GM12878 (cell line): ENCODE measurements around the gene CNRIP1. TPM values are rescaled to one million over a fixed set of nuclear protein-coding genes. Genes with fewer than 3 reads are reported as not detected.

Experiments used
- ATAC-seq: fragments of 200-7000 bp; cut with Tn5 transposase; 3 replicates; pipeline ENCODE4 v1.9.1; 2020; ENCODE audit warnings: mild to moderate bottlenecking, moderate library complexity
- BruUV-seq: library from RNA; stranded (reverse); fragments of 400-500 nt; replicated peaks from 2 replicates; lab custom pipeline; 2021; lab: Mats Ljungman, UMichigan
- CTCF ChIA-PET: fragments of 300-600 bp; sonication (Branson Sonifier 250); formaldehyde crosslinking; extraction: SDS; loops from one replicate; lab custom pipeline; 2021; ENCODE audit warnings: inconsistent platforms; lab: Yijun Ruan, JAX
- POLR2A ChIA-PET: fragments of 350-600 bp; formaldehyde crosslinking; extraction: SDS; loops from one replicate; lab custom pipeline; 2021; ENCODE audit warnings: inconsistent platforms; lab: Charles Lee
- RAD21 ChIA-PET: fragments of 300-600 bp; sonication (Branson Sonifier 250); formaldehyde crosslinking; loops from one replicate; lab custom pipeline; 2023; ENCODE audit warnings: antibody characterized with exemption; ENCODE audit not compliant: unreplicated experiment; lab: Charles Lee
- SMC1A ChIA-PET: fragments of 300-600 bp; sonication (Branson Sonifier 250); formaldehyde crosslinking; loops from one replicate; lab custom pipeline; 2023; ENCODE audit not compliant: unreplicated experiment, uncharacterized antibody; lab: Charles Lee
- DNase-seq: peaks from one replicate; pipeline ENCODE4 v3.0.0-alpha.2; 2011; ENCODE audit warnings: low read depth, low spot score
- FAIRE-seq: peaks from 3 replicates; lab custom pipeline; 2011; peaks lifted over from hg19 to GRCh38; lab: Jason Lieb, UNC
- H2AFZ ChIP-seq: 2 replicates; pipeline ENCODE4 v1.6.0; 2011; ENCODE audit warnings: low read depth, low read length, control low read depth; ENCODE audit not compliant: control insufficient read depth
- H3K27ac ChIP-seq: 2 replicates; pipeline ENCODE4 v1.5.1; 2011; ENCODE audit warnings: control low read depth; ENCODE audit not compliant: control insufficient read depth, insufficient read depth
- H3K27me3 ChIP-seq, 2 experiments: replicated peaks in 1 of 2; 2 replicates each; pipeline versions ENCODE4 v1.6.0 to v1.6.1; 2011; ENCODE audit warnings: low read length in 1 of 2; ENCODE audit not compliant: control insufficient read depth in 2 of 2, insufficient read depth in 2 of 2
- H3K36me3 ChIP-seq, 2 experiments: 2 replicates each; pipeline ENCODE4 v1.5.1; 2011; ENCODE audit warnings: low read length in 1 of 2; ENCODE audit not compliant: control insufficient read depth in 2 of 2, insufficient read depth in 2 of 2
- H3K4me1 ChIP-seq: 2 replicates; pipeline ENCODE4 v1.6.1; 2011; ENCODE audit warnings: mild to moderate bottlenecking, low read length, moderate library complexity, mixed read lengths; ENCODE audit not compliant: control insufficient read depth, insufficient read depth
- H3K4me2 ChIP-seq: 2 replicates; pipeline ENCODE4 v1.6.0; 2011; ENCODE audit warnings: control low read depth; ENCODE audit not compliant: control insufficient read depth, insufficient read depth
- H3K4me3 ChIP-seq: fragments of 200-600 bp; sonication (generic); 2 replicates; pipeline ENCODE4 v1.5.1; 2016
- H3K79me2 ChIP-seq: 2 replicates; pipeline ENCODE4 v1.6.0; 2011; ENCODE audit warnings: low read length; ENCODE audit not compliant: control insufficient read depth, insufficient read depth
- H3K9ac ChIP-seq: 2 replicates; pipeline ENCODE4 v1.8.0; 2011; ENCODE audit warnings: low read length, control low read depth, mixed read lengths; ENCODE audit not compliant: control insufficient read depth, insufficient read depth
- H3K9me3 ChIP-seq: replicated peaks from 3 replicates; pipeline ENCODE4 v1.5.1; 2011; ENCODE audit warnings: mild to moderate bottlenecking, low read length; ENCODE audit not compliant: control insufficient read depth, insufficient read depth
- H4K20me1 ChIP-seq: 2 replicates; pipeline ENCODE4 v1.6.0; 2011; ENCODE audit not compliant: control insufficient read depth, insufficient read depth
- SPI1 ChIP-seq: IDR thresholded peaks from 2 replicates; pipeline ENCODE4 v1.6.1; 2011; ENCODE audit warnings: low read depth, mild to moderate bottlenecking, low read length, moderate library complexity, borderline replicate concordance; ENCODE audit not compliant: insufficient read depth
- YBX1 ChIP-seq: fragments of 450-650 bp; IDR thresholded peaks from 2 replicates; pipeline ENCODE4 v1.6.1; 2016; ENCODE audit warnings: antibody characterized with exemption
- WGBS: methylation state at CpG from one replicate; pipeline ENCODE4 v1.1.6; 2016; ENCODE audit warnings: low lambda C conversion rate; ENCODE audit not compliant: insufficient replicate concordance, insufficient coverage; ENCODE audit errors: missing lambda C conversion rate; 5-methylcytosine and 5-hydroxymethylcytosine counted together
- in situ Hi-C: fragments of 300-500 bp; cut with MboI; formaldehyde crosslinking; loops from 9 replicates; pipeline ENCODE4 v1.14.3; 2018; ENCODE audit warnings: mixed read lengths
- intact Hi-C: fragments of 100-400 bp; cut with micrococcal nuclease; formaldehyde crosslinking; loops from one replicate; pipeline ENCODE4 v1.14.2; 2022; ENCODE audit not compliant: unreplicated experiment
- polyA plus RNA-seq, 11 experiments: library from polyadenylated mRNA; depleted of rRNA in 4 of 11; unstranded in 6 of 11; stranded (reverse) in 5 of 11; fragments of >200 nt; fragmentation: Nextera tagmentation in 4 of 11; fragmentation: Illumina TruSeq in 1 of 11; extraction: Ambion mirVana in 4 of 11; extraction: Trizol in 1 of 11; gene quantifications; 1 replicate in 1 of 11; 2 replicates in 10 of 11; pipeline versions ENCODE4 v1.2.1 to v1.2.3, GENCODE V29; 2011 to 2016; ENCODE audit warnings: inconsistent platforms in 2 of 11, missing spikeins in 2 of 11, low read depth in 1 of 11
- total RNA-seq, 4 experiments: library from RNA; depleted of rRNA in 3 of 4; stranded (reverse); fragments of >200 nt in 3 of 4; fragmentation: Illumina TruSeq in 1 of 4; extraction: Trizol in 1 of 4; gene quantifications; 2 replicates each; pipeline versions ENCODE4 v1.2.1 to v1.2.3, GENCODE V29; 2013 to 2021
- TF ChIP-seq, protein P1 (sequence below): fragments of 150-350 bp; IDR thresholded peaks from 2 replicates; pipeline ENCODE4 v1.6.1; 2016; ENCODE audit warnings: low read depth, low read length
- TF ChIP-seq, protein P2 (sequence below): fragments of 450-650 bp; conservative IDR thresholded peaks from 2 replicates; pipeline ENCODE4 v1.6.1; 2017; ENCODE audit warnings: mild to moderate bottlenecking, moderate library complexity

Gene CNRIP1
- total and polyA plus RNA-seq, 10 of the 15 experiments (the other 5 are each of a cell fraction or from before 2014, with no cell fraction given) = not detected

DNA sequence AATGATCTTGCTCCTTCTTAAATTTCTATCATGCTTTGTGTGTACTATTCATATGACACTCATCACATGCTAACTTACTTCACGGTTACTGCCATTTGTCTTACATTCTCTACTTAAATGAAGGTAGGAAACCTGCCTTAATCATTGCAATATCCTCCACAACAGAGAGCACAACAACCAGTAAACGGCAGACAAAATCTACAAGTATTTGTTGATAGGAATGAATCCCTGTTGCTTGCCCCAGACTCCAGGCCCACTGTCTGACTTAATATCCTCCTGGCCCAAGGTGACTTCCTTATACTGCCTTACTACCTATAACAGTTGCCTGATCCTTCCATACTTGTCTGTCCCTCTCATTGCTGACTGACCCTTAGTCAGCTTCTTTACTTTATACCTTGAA lies 70.9 kb downstream of the CNRIP1 start:
- no peaks in the 10 kb centered on the region for H3K27me3 ChIP-seq
- RAD21 ChIA-PET = interaction anchor here (2.0 kb wide), 1 partner anchor 12 kb away, joined by 10 read pairs; no protein-coding TSS in a partner anchor
- intact Hi-C loops (no loop called here), in situ Hi-C loops (no loop called here)
- H3K36me3 ChIP-seq = peaks cover 0 to 2% of the 10 kb centered on the region in 2 experiments; a peak in 2 of 4 replicates
- FAIRE-seq (no peak), DNase-seq (no peak), ATAC-seq (no peak)
- peak overlapping the region; percentile 40 for H3K4me3 ChIP-seq
- no peaks in the 10 kb centered on the region for H3K9me3 ChIP-seq
- TF ChIP-seq SPI1 = 0 out of 2 replicates have a peak, but pooled peaks have one; percentile 21
- TF ChIP-seq, protein P1, sequence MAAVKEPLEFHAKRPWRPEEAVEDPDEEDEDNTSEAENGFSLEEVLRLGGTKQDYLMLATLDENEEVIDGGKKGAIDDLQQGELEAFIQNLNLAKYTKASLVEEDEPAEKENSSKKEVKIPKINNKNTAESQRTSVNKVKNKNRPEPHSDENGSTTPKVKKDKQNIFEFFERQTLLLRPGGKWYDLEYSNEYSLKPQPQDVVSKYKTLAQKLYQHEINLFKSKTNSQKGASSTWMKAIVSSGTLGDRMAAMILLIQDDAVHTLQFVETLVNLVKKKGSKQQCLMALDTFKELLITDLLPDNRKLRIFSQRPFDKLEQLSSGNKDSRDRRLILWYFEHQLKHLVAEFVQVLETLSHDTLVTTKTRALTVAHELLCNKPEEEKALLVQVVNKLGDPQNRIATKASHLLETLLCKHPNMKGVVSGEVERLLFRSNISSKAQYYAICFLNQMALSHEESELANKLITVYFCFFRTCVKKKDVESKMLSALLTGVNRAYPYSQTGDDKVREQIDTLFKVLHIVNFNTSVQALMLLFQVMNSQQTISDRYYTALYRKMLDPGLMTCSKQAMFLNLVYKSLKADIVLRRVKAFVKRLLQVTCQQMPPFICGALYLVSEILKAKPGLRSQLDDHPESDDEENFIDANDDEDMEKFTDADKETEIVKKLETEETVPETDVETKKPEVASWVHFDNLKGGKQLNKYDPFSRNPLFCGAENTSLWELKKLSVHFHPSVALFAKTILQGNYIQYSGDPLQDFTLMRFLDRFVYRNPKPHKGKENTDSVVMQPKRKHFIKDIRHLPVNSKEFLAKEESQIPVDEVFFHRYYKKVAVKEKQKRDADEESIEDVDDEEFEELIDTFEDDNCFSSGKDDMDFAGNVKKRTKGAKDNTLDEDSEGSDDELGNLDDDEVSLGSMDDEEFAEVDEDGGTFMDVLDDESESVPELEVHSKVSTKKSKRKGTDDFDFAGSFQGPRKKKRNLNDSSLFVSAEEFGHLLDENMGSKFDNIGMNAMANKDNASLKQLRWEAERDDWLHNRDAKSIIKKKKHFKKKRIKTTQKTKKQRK = no peak
- no peak for TF ChIP-seq YBX1
- TF ChIP-seq, protein P2, sequence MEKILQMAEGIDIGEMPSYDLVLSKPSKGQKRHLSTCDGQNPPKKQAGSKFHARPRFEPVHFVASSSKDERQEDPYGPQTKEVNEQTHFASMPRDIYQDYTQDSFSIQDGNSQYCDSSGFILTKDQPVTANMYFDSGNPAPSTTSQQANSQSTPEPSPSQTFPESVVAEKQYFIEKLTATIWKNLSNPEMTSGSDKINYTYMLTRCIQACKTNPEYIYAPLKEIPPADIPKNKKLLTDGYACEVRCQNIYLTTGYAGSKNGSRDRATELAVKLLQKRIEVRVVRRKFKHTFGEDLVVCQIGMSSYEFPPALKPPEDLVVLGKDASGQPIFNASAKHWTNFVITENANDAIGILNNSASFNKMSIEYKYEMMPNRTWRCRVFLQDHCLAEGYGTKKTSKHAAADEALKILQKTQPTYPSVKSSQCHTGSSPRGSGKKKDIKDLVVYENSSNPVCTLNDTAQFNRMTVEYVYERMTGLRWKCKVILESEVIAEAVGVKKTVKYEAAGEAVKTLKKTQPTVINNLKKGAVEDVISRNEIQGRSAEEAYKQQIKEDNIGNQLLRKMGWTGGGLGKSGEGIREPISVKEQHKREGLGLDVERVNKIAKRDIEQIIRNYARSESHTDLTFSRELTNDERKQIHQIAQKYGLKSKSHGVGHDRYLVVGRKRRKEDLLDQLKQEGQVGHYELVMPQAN = no peak
- H3K27ac ChIP-seq = peak overlapping the region; percentile 42; the same call in 1 of the 2 replicates
- BruUV-seq = no TSS peak
- CTCF ChIA-PET = interaction anchor here (0.6 to 2.6 kb wide), 8 partner anchors 9 to 1182 kb away, joined by 3 to 17 read pairs (median 4); no protein-coding TSS in a partner anchor
- peaks cover 93% of the 10 kb centered on the region for H3K79me2 ChIP-seq
- no peak overlapping the region for H3K9ac ChIP-seq
- H2AFZ ChIP-seq = no peak overlapping the region
- peaks cover 2% of the 10 kb centered on the region for H4K20me1 ChIP-seq
- H3K4me1 ChIP-seq = peaks cover 3% of the 10 kb centered on the region; the same call in 1 of the 2 replicates
- SMC1A ChIA-PET = interaction anchor here (1.1 to 2.0 kb wide), 3 partner anchors 11 to 119 kb away, joined by 3 to 6 read pairs (median 5); a partner anchor contains a TSS
- WGBS = 70% methylated on average over 2 of the region's 2 CpGs
- POLR2A ChIA-PET = interaction anchor here (0.7 kb wide), 1 partner anchor 1404 kb away, joined by 3 read pairs; no protein-coding TSS in a partner anchor
- H3K4me2 ChIP-seq = peak overlapping the region; percentile 82
